Suprapubic skin (tissue), 4 donors: ENCODE measurements around the gene ITIH4. TPM values are rescaled to one million over a fixed set of nuclear protein-coding genes. Genes with fewer than 3 reads are reported as not detected.

Experiments used
- DNase-seq, 2 donors: peaks; one replicate each; pipeline ENCODE4 v3.0.0-alpha.2; 2019; ENCODE audit warnings: low spot score in 2 of 2
- H3K27ac ChIP-seq: fragments of 200-600 bp; sonication (generic); one replicate; pipeline ENCODE4 v1.5.1; 2019
- H3K27me3 ChIP-seq: fragments of 200-600 bp; sonication (generic); one replicate; pipeline ENCODE4 v1.5.1; 2019
- H3K36me3 ChIP-seq: fragments of 200-600 bp; sonication (generic); one replicate; pipeline ENCODE4 v1.5.1; 2019
- H3K4me1 ChIP-seq: fragments of 200-600 bp; sonication (generic); one replicate; pipeline ENCODE4 v1.5.1; 2019
- H3K4me3 ChIP-seq: fragments of 200-600 bp; sonication (generic); one replicate; pipeline ENCODE4 v1.5.1; 2019; ENCODE audit warnings: mild to moderate bottlenecking
- H3K9me3 ChIP-seq: fragments of 200-600 bp; sonication (generic); one replicate; pipeline ENCODE4 v1.5.1; 2019
- CTCF ChIP-seq, 2 donors: fragments of 200-600 bp in 1 of 2; fragments of 450-650 bp in 1 of 2; sonication (generic) in 1 of 2; IDR thresholded peaks; one replicate each; pipeline ENCODE4 v1.5.1; 2016 to 2019; ENCODE audit warnings: antibody characterized with exemption in 2 of 2, mild to moderate bottlenecking in 1 of 2, moderate library complexity in 1 of 2
- EP300 ChIP-seq: sonication (generic); formaldehyde crosslinking; IDR thresholded peaks from one replicate; pipeline ENCODE4 v1.6.1; 2017; ENCODE audit warnings: antibody characterized with exemption
- POLR2A ChIP-seq, 2 donors: fragments of 450-650 bp; IDR thresholded peaks; one replicate each; pipeline ENCODE4 v1.6.1; 2017; ENCODE audit warnings: antibody characterized with exemption in 2 of 2, mild to moderate bottlenecking in 2 of 2, moderate library complexity in 2 of 2
- POLR2AphosphoS5 ChIP-seq, 3 donors: sonication (generic); formaldehyde crosslinking; IDR thresholded peaks; one replicate each; pipeline ENCODE4 v1.6.1; 2017; ENCODE audit warnings: antibody characterized with exemption in 3 of 3
- WGBS: methylation state at CpG from one replicate; pipeline ENCODE4 v1.1.5; 2018; 5-methylcytosine and 5-hydroxymethylcytosine counted together
- total RNA-seq, 4 donors: library from RNA; depleted of rRNA; stranded (reverse); fragments of >200 nt; gene quantifications; one replicate each; pipeline ENCODE4 v1.1.0, GENCODE V29; 2016

The ITIH4 gene
- total RNA-seq, 4 donors from 2014 or later, result 2.1 to 12.2 (median 4.6) TPM

GRCh38 chr3:52857133-52857532, 26.7 kb upstream of the ITIH4 start:
- Histone ChIP-seq H3K27me3 (no peaks in the 10 kb centered on the region), H3K4me3 (no peak overlapping the region), H3K4me1 (no peaks in the 10 kb centered on the region), H3K27ac (no peak overlapping the region), H3K36me3 (peaks cover 13% of the 10 kb centered on the region), H3K9me3 (no peaks in the 10 kb centered on the region)
- no peak for DNase-seq
- 75% methylated on average over 3 of the region's 3 CpGs for WGBS
- no peak for TF ChIP-seq CTCF (IDR thresholded peaks at IDR 0.05)
- no peak for TF ChIP-seq POLR2A (IDR thresholded peaks at IDR 0.05)
- TF ChIP-seq POLR2AphosphoS5 (IDR thresholded peaks at IDR 0.05), result no peak
- no peak for TF ChIP-seq EP300

DNA sequence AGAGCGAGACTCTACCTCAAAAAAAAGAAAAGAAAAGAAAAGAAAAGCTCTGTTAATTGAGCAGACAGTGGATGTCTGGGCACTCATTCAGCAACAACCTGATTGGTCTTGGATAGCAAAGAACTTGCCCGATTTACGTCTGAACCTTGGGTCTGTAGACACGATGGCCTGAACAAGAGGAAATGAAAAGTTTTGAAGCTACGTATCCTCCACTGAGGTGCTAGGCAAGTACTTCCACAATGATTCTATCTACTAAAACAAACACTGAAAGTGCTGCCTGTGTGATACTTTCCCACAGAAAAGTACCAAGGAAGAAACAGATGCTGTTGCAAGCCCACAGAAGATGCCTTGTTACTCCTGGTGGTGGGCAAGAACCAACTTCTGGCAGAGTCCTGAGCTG, 26.2 kb upstream of the ITIH4 start:
- H3K36me3 ChIP-seq, result peaks cover 17% of the 10 kb centered on the region
- H3K9me3 ChIP-seq, result no peaks in the 10 kb centered on the region
- no peak for TF ChIP-seq CTCF (IDR thresholded peaks at IDR 0.05)
- no peaks in the 10 kb centered on the region for H3K27me3 ChIP-seq
- 88% methylated on average over 5 of the region's 5 CpGs for WGBS
- no peak overlapping the region for H3K4me3 ChIP-seq
- no peak for DNase-seq
- no peak overlapping the region for H3K27ac ChIP-seq
- H3K4me1 ChIP-seq, result no peaks in the 10 kb centered on the region

DNA sequence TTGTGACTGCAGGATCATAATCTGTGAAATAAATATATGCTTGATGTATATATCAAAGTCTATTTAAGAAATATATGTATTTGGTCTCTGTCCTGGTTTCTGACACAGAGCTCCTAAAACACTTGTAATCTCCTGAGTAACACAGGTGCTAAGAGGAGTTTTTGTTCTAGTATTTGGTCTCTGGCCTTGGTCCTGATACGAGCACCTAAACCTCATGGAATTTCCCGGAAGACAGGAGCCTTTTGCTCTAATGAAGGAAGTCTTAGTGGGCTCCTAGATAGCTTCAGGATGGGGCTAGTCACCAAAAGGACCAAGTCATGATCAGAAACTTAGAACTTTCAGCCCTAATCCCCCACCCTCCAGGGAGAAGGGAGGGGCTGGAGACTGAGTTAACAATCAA, 23.5 kb upstream of the ITIH4 start:
- no peak for TF ChIP-seq POLR2AphosphoS5 (IDR thresholded peaks at IDR 0.05)
- no peak for TF ChIP-seq CTCF (IDR thresholded peaks at IDR 0.05)
- TF ChIP-seq POLR2A (IDR thresholded peaks at IDR 0.05), result no peak
- no peak for TF ChIP-seq EP300
- no peak overlapping the region for H3K4me3 ChIP-seq
- WGBS, result 90% methylated on average over 2 of the region's 2 CpGs
- H3K27ac ChIP-seq, result no peak overlapping the region
- no peaks in the 10 kb centered on the region for H3K27me3 ChIP-seq
- H3K36me3 ChIP-seq, result peaks cover 37% of the 10 kb centered on the region
- no peaks in the 10 kb centered on the region for H3K4me1 ChIP-seq
- no peak for DNase-seq
- H3K9me3 ChIP-seq, result no peaks in the 10 kb centered on the region

- no peak for TF ChIP-seq POLR2A (IDR thresholded peaks at IDR 0.05)
- no peak for TF ChIP-seq POLR2AphosphoS5 (IDR thresholded peaks at IDR 0.05)
- TF ChIP-seq EP300, result no peak
- TF ChIP-seq CTCF (IDR thresholded peaks at IDR 0.05), result no peak
- H3K4me1 ChIP-seq, result no peaks in the 10 kb centered on the region
- no peak overlapping the region for H3K27ac ChIP-seq
- 68% methylated on average over 2 of the region's 2 CpGs for WGBS
- no peak for DNase-seq
- H3K27me3 ChIP-seq, result no peaks in the 10 kb centered on the region
- no peak overlapping the region for H3K4me3 ChIP-seq
- no peaks in the 10 kb centered on the region for H3K9me3 ChIP-seq
- H3K36me3 ChIP-seq, result peaks cover 53% of the 10 kb centered on the region
Measured at GRCh38 chr3:52852419-52852818, 21.9 kb upstream of the ITIH4 start.

DNA sequence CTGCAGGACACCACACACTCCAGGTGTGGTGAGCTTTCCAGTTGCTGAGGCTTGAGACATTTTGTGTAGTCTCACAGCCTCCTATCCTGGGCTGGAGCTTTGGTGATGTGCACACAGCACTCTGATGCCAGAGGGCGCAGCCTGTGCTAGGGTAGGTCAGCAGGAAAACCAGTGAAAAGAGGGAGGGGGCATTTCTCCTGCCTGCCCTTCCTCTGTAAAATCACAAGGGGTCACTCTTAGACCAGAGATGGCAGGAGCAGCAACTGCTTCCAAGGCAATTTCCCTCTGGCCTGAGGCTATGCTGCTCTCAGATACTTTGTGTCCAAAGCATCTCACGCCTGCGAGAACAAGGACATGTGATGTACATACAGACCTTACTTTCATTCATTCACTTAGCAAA, 20.9 kb upstream of the ITIH4 start:
- no peaks in the 10 kb centered on the region for H3K27me3 ChIP-seq
- H3K4me1 ChIP-seq, result no peaks in the 10 kb centered on the region
- no peaks in the 10 kb centered on the region for H3K9me3 ChIP-seq
- WGBS, result 63% methylated on average over 3 of the region's 3 CpGs
- no peak overlapping the region for H3K4me3 ChIP-seq
- peaks cover 58% of the 10 kb centered on the region for H3K36me3 ChIP-seq
- H3K27ac ChIP-seq, result no peak overlapping the region
- TF ChIP-seq POLR2A (IDR thresholded peaks at IDR 0.05) (no peak), CTCF (IDR thresholded peaks at IDR 0.05) (peak; percentile 32 to 49)
- DNase-seq, result no peak
